HCT116 (cell line): ENCODE measurements around the gene PRKD2. TPM values are rescaled to one million over a fixed set of nuclear protein-coding genes. Genes with fewer than 3 reads are reported as not detected.

Experiments
- ATAC-seq: fragments of 200-7000 bp; cut with Tn5 transposase; 2 replicates; pipeline ENCODE4 v1.9.1; 2020; ENCODE audit warnings: mild to moderate bottlenecking, moderate library complexity
- BruUV-seq: library from RNA; stranded (reverse); fragments of 400-500 nt; replicated peaks from 2 replicates; lab custom pipeline; 2021; lab: Mats Ljungman, UMichigan
- CTCF ChIA-PET: fragments of 300-600 bp; sonication (Branson Sonifier 250); formaldehyde crosslinking; loops from one replicate; lab custom pipeline; 2021; ENCODE audit warnings: antibody characterized with exemption; lab: Charles Lee
- POLR2A ChIA-PET: fragments of 300-600, 350-600 bp; sonication (Branson Sonifier 250); formaldehyde crosslinking; loops from one replicate; lab custom pipeline; 2021; ENCODE audit warnings: antibody characterized with exemption; lab: Charles Lee
- RAD21 ChIA-PET, 2 experiments: fragments of 300-600 bp; sonication (Branson Sonifier 250); formaldehyde crosslinking; loops; one replicate each; lab custom pipeline; 2023; ENCODE audit warnings: low total read pairs in 2 of 2; ENCODE audit not compliant: uncharacterized antibody in 2 of 2, unreplicated experiment in 2 of 2, low non-redundant PET in 1 of 2; lab: Charles Lee
- DNase-seq: peaks from one replicate; pipeline ENCODE4 v3.0.0-alpha.2; 2010; ENCODE audit warnings: low read depth, low spot score
- H2AFZ ChIP-seq: fragments of 200-600 bp; shearing (Covaris generic), sonication (generic); 2 replicates; pipeline ENCODE4 v1.6.1; 2017; ENCODE audit warnings: low read depth, mixed run types, mixed read lengths, antibody characterized with exemption, low read length; ENCODE audit not compliant: poor library complexity, severe bottlenecking
- H3K27ac ChIP-seq: 2 replicates; pipeline ENCODE4 v1.5.1; 2012; ENCODE audit warnings: low read depth, low read length
- H3K27me3 ChIP-seq: fragments of 200-600 bp; sonication (generic); 2 replicates; pipeline ENCODE4 v1.6.1; 2016; ENCODE audit warnings: mixed run types, low read length, mixed read lengths; ENCODE audit not compliant: insufficient read depth
- H3K36me3 ChIP-seq, 2 experiments: fragments of 200-500 bp in 1 of 2; fragments of 200-600 bp in 1 of 2; sonication (Bioruptor generic) in 1 of 2; sonication (generic) in 1 of 2; 2 replicates each; pipeline versions ENCODE4 v1.5.1 to v1.6.1; 2014 to 2016; ENCODE audit warnings: low read length in 2 of 2, inconsistent platforms in 1 of 2, mixed read lengths in 1 of 2, mixed run types in 1 of 2; ENCODE audit not compliant: insufficient read depth in 2 of 2, control insufficient read depth in 1 of 2
- H3K4me1 ChIP-seq, 2 experiments: fragments of 200-600 bp in 1 of 2; sonication (generic) in 1 of 2; 2 replicates each; pipeline versions ENCODE4 v1.5.1 to v1.6.1; 2012 to 2017; ENCODE audit warnings: low read length in 2 of 2, inconsistent platforms in 1 of 2, mild to moderate bottlenecking in 1 of 2, mixed read lengths in 1 of 2, mixed run types in 1 of 2, moderate library complexity in 1 of 2; ENCODE audit not compliant: insufficient read depth in 2 of 2, control insufficient read depth in 1 of 2
- H3K4me2 ChIP-seq: fragments of 200-600 bp; sonication (generic); 2 replicates; pipeline ENCODE4 v1.6.1; 2017; ENCODE audit warnings: mixed run types, low read length, mixed read lengths
- H3K4me3 ChIP-seq, 2 experiments: fragments of 200-600 bp in 1 of 2; sonication (generic) in 1 of 2; replicated peaks in 1 of 2; 2 replicates each; pipeline ENCODE4 v1.5.1; 2011 to 2016; ENCODE audit warnings: low read length in 2 of 2, control low read depth in 1 of 2, low read depth in 1 of 2, mild to moderate bottlenecking in 1 of 2, mixed read lengths in 1 of 2, mixed run types in 1 of 2
- H3K79me2 ChIP-seq: fragments of 200-600 bp; sonication (generic); 2 replicates; pipeline ENCODE4 v1.6.1; 2017; ENCODE audit warnings: mild to moderate bottlenecking, mixed run types, low read length, moderate library complexity, mixed read lengths; ENCODE audit not compliant: insufficient read depth
- H3K9ac ChIP-seq: fragments of 200-600 bp; sonication (generic); 2 replicates; pipeline ENCODE4 v1.6.1; 2016; ENCODE audit warnings: low read length, mixed read lengths
- H3K9me2 ChIP-seq: fragments of 200-600 bp; sonication (generic), shearing (Covaris generic); 2 replicates; pipeline ENCODE4 v1.6.1; 2017; ENCODE audit warnings: mixed run types, mild to moderate bottlenecking, moderate library complexity; ENCODE audit not compliant: insufficient read depth
- H3K9me3 ChIP-seq, 2 experiments: fragments of 200-500 bp in 1 of 2; fragments of 200-600 bp in 1 of 2; sonication (Bioruptor generic) in 1 of 2; sonication (generic) in 1 of 2; 2 replicates each; pipeline ENCODE4 v1.6.1; 2014 to 2017; ENCODE audit warnings: low read length in 2 of 2, mixed read lengths in 2 of 2, inconsistent platforms in 1 of 2, low read depth in 1 of 2, mild to moderate bottlenecking in 1 of 2, mixed run types in 1 of 2, moderate library complexity in 1 of 2; ENCODE audit not compliant: control insufficient read depth in 1 of 2, insufficient read depth in 1 of 2
- H4K20me1 ChIP-seq: fragments of 200-600 bp; sonication (generic), shearing (Covaris generic); 2 replicates; pipeline ENCODE4 v1.6.1; 2017; ENCODE audit warnings: mixed run types, mild to moderate bottlenecking, moderate library complexity; ENCODE audit not compliant: insufficient read depth
- CEBPB ChIP-seq: IDR thresholded peaks from 2 replicates; pipeline ENCODE4 v1.6.1; 2012; ENCODE audit warnings: low read depth
- EGR1 ChIP-seq: IDR thresholded peaks from 2 replicates; pipeline ENCODE4 v1.6.1; 2012; ENCODE audit warnings: low read depth
- ELF1 ChIP-seq: IDR thresholded peaks from 2 replicates; pipeline ENCODE4 v1.6.1; 2012; ENCODE audit warnings: low read depth, borderline replicate concordance
- EZH2phosphoT487 ChIP-seq: fragments of 200-600 bp; IDR thresholded peaks from 2 replicates; pipeline ENCODE4 v1.6.1; 2018; ENCODE audit warnings: antibody characterized with exemption, borderline replicate concordance
- POLR2A ChIP-seq: IDR thresholded peaks from 2 replicates; pipeline ENCODE4 v1.7.0; 2011; ENCODE audit warnings: borderline replicate concordance; ENCODE audit not compliant: insufficient read depth, insufficient read length; ENCODE audit errors: extremely low read depth
- POLR2AphosphoS5 ChIP-seq: IDR thresholded peaks from 2 replicates; pipeline ENCODE4 v1.6.1; 2011; ENCODE audit warnings: mild to moderate bottlenecking, low read depth, low read length, moderate library complexity
- RAD21 ChIP-seq: IDR thresholded peaks from 2 replicates; pipeline ENCODE4 v1.6.1; 2012; ENCODE audit warnings: low read depth, mild to moderate bottlenecking
- SIN3A ChIP-seq: IDR thresholded peaks from 2 replicates; pipeline ENCODE4 v1.6.1; 2012; ENCODE audit warnings: low read depth
- SRF ChIP-seq: IDR thresholded peaks from 2 replicates; pipeline ENCODE4 v1.6.1; 2012; ENCODE audit warnings: low read depth
- ZBTB33 ChIP-seq: IDR thresholded peaks from 2 replicates; pipeline ENCODE4 v1.6.1; 2011; ENCODE audit warnings: mild to moderate bottlenecking, low read length, moderate library complexity; ENCODE audit not compliant: insufficient replicate concordance; ENCODE audit errors: extremely low read depth
- intact Hi-C: fragments of 100-400 bp; cut with micrococcal nuclease; formaldehyde crosslinking; loops from 2 replicates; pipeline ENCODE4 v1.10.0; 2022
- total RNA-seq: library from RNA; stranded (reverse); gene quantifications from one replicate; pipeline ENCODE4 v1.2.1, GENCODE V29; 2021; ENCODE audit not compliant: unreplicated experiment
- TF ChIP-seq, protein P1 (sequence below): IDR thresholded peaks from 2 replicates; pipeline ENCODE4 v1.6.1; 2012; ENCODE audit warnings: low read depth
- TF ChIP-seq, protein P2 (sequence below): IDR thresholded peaks from 2 replicates; pipeline ENCODE4 v1.6.1; 2012

Gene PRKD2
- total RNA-seq, 1 experiment from 2014 or later, result 73.5 TPM

DNA sequence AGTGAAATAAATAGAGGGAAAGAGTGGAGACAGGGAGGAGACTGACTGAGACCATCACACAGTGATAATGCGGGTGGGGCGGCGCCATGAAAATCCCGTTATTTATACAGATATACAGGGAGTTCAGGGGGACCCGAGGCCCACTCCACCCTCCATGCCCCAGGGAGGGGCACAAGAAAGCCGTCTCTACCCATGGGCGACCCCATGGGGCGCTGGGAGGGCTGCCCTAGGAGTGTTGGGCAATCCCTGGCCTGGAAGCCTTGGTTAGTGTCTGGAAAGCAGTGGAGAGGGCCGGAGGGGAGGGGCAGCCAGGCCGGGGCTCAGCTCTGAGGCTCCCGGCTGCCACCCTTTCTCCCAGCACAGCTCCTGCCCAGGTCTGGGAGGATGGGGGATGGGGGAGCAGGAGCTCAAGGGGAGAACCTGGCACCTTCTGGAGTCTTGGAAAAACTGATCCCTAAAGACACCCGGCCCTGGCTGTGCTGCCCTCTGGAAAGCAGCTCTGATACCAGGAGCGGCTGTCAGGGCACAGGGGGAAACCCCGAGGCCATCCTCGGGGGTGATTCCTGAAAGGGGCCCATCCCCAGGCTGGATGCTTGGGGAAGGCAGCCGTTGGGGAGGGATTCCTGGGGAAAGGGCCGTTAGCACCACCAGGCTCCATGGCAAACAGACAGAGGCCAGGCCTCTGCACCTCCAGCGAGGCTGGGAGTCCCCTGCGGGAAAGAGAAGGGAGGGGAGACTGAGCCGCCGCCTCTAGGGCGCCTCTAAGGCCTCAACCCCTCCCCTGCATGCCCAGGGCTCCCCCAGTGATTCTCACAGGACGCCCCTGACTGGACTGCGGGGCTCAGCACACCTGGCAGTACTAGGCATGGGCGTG, 3.0 kb upstream of the PRKD2 start:
- TF ChIP-seq ZBTB33 (no peak), SRF (no peak)
- H3K9me2 ChIP-seq, result no peaks in the 10 kb centered on the region
- H3K27ac ChIP-seq, result no peak overlapping the region; the same call in 1 of the 2 replicates
- peaks cover 10 to 24% of the 10 kb centered on the region in 2 experiments; a peak in 3 of 4 replicates for H3K4me1 ChIP-seq
- ATAC-seq (no peak), DNase-seq (no peak)
- H3K9ac ChIP-seq, result no peak overlapping the region
- BruUV-seq, result no TSS peak
- H3K9me3 ChIP-seq, result no peaks in the 10 kb centered on the region
- no peaks in the 10 kb centered on the region for H4K20me1 ChIP-seq
- ChIA-PET CTCF (no interaction called here), POLR2A (no interaction called here), RAD21 (no interaction called here)
- no peak overlapping the region for H3K4me3 ChIP-seq
- intact Hi-C loops, result loop anchor here (10.0 kb wide), 1 partner anchor 105 kb away; no protein-coding TSS in a partner anchor
- H2AFZ ChIP-seq, result no peak overlapping the region
- peaks cover 19 to 42% of the 10 kb centered on the region in 2 experiments; a peak in 3 of 4 replicates for H3K36me3 ChIP-seq
- H3K27me3 ChIP-seq, result no peaks in the 10 kb centered on the region
- H3K79me2 ChIP-seq, result peaks cover 19% of the 10 kb centered on the region
- no peak overlapping the region for H3K4me2 ChIP-seq

DNA sequence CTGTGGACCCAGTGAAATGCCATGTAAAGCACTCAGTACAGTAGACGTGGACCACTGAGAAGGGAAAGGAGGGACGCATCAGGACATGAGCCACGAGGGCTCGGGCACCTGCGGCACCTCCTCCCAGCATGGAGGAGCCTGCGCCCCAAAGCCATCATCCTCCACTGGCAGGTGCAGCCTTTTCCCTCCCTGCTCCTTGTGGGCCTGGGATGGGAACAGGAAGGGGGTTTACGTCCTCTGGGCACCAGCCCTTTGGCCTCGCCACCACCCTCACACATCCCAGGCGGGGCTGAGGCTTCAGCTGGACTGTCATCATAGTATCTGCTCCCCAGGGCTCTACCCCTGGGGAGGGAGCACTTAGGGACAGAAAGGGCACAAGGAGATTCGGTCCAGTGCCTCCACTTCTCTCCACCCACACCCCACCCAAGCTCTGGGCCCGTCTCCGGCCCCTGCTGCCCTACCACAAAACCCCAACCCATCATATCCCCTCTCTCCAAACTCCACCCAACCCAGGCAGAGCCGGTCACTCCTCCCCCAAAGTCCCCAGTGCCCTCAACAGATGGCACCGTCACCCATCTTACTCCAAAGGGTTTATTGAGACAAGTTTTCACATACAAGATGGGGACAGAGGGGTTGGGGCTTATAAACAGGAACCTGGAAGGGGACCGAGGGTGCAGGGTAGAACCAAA, 2.2 kb upstream of the PRKD2 start:
- CTCF ChIA-PET, result no interaction called here
- no peak for ATAC-seq
- H3K36me3 ChIP-seq, result peaks cover 17 to 39% of the 10 kb centered on the region in 2 experiments; a peak in 3 of 4 replicates
- H2AFZ ChIP-seq, result no peak overlapping the region
- H4K20me1 ChIP-seq, result no peaks in the 10 kb centered on the region
- peak overlapping the region; percentile 33; the same call in 1 of the 2 replicates for H3K27ac ChIP-seq
- intact Hi-C loops, result no loop called here
- RAD21 ChIA-PET, result no interaction called here
- H3K4me1 ChIP-seq, result peaks cover 10 to 27% of the 10 kb centered on the region in 2 experiments; a peak in 3 of 4 replicates
- no peaks in the 10 kb centered on the region for H3K9me3 ChIP-seq
- no peaks in the 10 kb centered on the region for H3K27me3 ChIP-seq
- no peaks in the 10 kb centered on the region for H3K9me2 ChIP-seq
- no peak overlapping the region for H3K9ac ChIP-seq
- H3K79me2 ChIP-seq, result peaks cover 24% of the 10 kb centered on the region
- H3K4me2 ChIP-seq, result no peak overlapping the region
- POLR2A ChIA-PET, result no interaction called here
- no TSS peak for BruUV-seq
- DNase-seq, result no peak
- H3K4me3 ChIP-seq, result no peak overlapping the region
- TF ChIP-seq RAD21, result no peak
- TF ChIP-seq, protein P1, sequence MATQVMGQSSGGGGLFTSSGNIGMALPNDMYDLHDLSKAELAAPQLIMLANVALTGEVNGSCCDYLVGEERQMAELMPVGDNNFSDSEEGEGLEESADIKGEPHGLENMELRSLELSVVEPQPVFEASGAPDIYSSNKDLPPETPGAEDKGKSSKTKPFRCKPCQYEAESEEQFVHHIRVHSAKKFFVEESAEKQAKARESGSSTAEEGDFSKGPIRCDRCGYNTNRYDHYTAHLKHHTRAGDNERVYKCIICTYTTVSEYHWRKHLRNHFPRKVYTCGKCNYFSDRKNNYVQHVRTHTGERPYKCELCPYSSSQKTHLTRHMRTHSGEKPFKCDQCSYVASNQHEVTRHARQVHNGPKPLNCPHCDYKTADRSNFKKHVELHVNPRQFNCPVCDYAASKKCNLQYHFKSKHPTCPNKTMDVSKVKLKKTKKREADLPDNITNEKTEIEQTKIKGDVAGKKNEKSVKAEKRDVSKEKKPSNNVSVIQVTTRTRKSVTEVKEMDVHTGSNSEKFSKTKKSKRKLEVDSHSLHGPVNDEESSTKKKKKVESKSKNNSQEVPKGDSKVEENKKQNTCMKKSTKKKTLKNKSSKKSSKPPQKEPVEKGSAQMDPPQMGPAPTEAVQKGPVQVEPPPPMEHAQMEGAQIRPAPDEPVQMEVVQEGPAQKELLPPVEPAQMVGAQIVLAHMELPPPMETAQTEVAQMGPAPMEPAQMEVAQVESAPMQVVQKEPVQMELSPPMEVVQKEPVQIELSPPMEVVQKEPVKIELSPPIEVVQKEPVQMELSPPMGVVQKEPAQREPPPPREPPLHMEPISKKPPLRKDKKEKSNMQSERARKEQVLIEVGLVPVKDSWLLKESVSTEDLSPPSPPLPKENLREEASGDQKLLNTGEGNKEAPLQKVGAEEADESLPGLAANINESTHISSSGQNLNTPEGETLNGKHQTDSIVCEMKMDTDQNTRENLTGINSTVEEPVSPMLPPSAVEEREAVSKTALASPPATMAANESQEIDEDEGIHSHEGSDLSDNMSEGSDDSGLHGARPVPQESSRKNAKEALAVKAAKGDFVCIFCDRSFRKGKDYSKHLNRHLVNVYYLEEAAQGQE, result no peak
- no peak for TF ChIP-seq CEBPB
- no peak for TF ChIP-seq ELF1
- TF ChIP-seq, protein P2, sequence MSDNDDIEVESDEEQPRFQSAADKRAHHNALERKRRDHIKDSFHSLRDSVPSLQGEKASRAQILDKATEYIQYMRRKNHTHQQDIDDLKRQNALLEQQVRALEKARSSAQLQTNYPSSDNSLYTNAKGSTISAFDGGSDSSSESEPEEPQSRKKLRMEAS, result no peak
- TF ChIP-seq SIN3A, result no peak
- TF ChIP-seq EGR1, result no peak
- no peak for TF ChIP-seq POLR2A
- TF ChIP-seq SRF, result no peak
- TF ChIP-seq EZH2phosphoT487, result no peak
- TF ChIP-seq POLR2AphosphoS5, result no peak
